Measurements from ENCODE around the gene CHD2.
A peak's percentile ranks its signal among the peaks of the same experiment; 100 is the strongest.

CHD2 gene

DNA sequence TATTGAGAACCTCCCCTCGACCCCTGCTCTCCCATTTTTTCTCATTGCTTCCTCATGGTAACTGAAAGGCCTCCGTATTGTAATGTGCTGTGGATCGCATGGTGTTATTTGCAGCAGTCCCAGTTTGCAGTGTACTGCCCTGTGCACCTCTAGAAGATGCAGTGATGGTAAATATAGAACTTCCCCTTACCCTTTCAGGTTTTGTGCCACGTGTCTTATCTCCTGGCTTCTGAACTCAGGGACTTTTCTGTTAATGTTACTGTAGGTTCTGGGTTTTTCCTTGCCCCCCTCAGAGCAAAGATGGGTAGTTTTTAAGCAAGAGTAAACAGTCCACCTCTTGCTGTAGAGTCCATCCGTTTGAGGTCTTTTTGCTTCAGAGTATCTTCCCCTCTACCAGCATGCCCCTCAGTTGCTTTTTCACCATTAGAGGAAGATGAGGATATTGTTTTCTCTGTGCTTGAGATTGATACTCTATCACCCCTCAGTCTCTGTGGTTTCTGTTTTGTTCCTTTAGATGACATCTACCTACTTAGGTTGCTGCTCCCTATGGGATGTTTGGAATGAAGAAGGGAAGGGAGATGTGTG lies 22.4 kb downstream of the CHD2 start:
- ATAC-seq (no peak), DNase-seq (no peak)
- peaks cover 75% of the 10 kb centered on the region for H3K4me1 Mint-ChIP-seq
- H3K27me3 Mint-ChIP-seq = no peaks in the 10 kb centered on the region
- H3K4me3 Mint-ChIP-seq = peak overlapping the region; percentile 32
- H3K9me3 Mint-ChIP-seq = no peaks in the 10 kb centered on the region
- peaks cover 61% of the 10 kb centered on the region for H3K36me3 Mint-ChIP-seq (ENCODE audit: low read depth)
- H3K27ac Mint-ChIP-seq = peak overlapping the region; percentile 85

DNA sequence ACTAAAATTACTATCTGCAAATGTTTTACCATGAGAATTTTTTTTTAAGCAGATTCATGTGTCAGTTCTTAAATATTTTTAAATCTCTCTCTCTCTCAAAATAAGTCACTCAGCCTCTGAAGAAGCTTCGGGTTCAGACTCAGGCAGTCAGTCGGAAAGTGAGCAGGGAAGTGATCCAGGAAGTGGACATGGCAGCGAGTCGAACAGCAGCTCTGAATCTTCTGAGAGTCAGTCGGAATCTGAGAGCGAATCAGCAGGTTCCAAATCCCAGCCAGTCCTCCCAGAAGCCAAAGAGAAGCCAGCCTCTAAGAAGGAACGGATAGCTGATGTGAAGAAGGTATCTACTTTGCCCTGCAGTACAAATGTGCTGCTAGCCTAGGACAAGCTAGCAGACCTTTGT lies 24.1 kb downstream of the CHD2 start:
- DNase-seq = no peak
- no peak overlapping the region for H3K4me3 Mint-ChIP-seq

DNA sequence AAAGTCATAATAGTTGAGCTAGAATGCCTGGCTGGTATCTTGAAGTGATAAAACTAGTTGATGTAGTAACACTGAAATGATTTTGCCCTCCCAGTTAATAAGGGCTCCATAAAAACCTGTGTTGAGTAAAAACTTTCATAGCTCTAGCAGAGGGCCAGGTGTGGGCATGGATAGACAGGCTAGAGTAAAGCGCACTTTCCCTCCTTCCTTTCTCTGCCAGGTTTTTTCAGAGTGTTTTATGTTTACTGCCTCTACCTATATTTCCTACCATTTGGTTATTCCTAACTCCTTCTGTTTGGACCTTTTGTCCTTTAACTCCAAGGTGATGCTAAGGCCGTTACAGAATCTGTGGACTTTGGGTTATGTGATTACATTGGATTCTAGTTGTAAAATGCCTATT lies 25.3 kb downstream of the CHD2 start:
- peaks cover 78% of the 10 kb centered on the region for H3K36me3 Mint-ChIP-seq (ENCODE audit: low read depth)

More for the DNA sequence above, 24.1 kb downstream of the CHD2 start:
- no peak for ATAC-seq
- Mint-ChIP-seq H3K4me1 (peaks cover 68% of the 10 kb centered on the region), H3K27ac (peak overlapping the region; percentile 85), H3K27me3 (no peaks in the 10 kb centered on the region), H3K36me3 (ENCODE audit: low read depth) (peaks cover 70% of the 10 kb centered on the region), H3K9me3 (no peaks in the 10 kb centered on the region)

DNA sequence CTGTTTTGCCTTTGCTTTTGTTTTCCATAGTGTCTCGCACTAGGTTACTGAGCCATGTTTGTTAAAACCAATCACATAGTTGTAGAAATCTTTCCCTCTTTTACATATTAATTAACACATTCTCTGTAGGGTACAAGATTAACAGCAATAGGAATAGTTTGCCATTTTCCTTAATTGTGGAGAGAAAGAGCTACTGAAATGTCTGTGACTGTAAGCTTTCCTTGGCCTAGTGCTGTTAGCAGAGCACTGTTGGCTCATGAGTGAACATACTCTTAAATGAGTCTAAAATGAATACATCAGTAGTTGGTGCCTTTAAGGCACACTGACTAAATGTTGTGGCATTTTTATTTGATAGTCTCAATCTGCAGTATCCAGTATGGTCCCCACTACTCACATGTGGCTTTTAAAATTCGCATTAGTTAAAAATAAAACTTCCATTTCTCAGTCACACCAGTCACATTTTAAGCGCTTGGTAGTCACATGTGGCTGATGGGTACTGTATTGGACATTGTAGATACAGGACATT lies 28.2 kb downstream of the CHD2 start:
- no peaks in the 10 kb centered on the region for H3K27me3 Mint-ChIP-seq
- H3K9me3 Mint-ChIP-seq = no peaks in the 10 kb centered on the region
- H3K27ac Mint-ChIP-seq = peak overlapping the region; percentile 40
- no peak overlapping the region for H3K4me3 Mint-ChIP-seq
- H3K4me1 Mint-ChIP-seq = peaks cover 31% of the 10 kb centered on the region
- H3K36me3 Mint-ChIP-seq (ENCODE audit: low read depth) = peaks cover 82% of the 10 kb centered on the region
- no peak for ATAC-seq
- no peak for DNase-seq

More for the DNA sequence above, 25.3 kb downstream of the CHD2 start:
- no peak for ATAC-seq
- no peak overlapping the region for H3K4me3 Mint-ChIP-seq
- DNase-seq = no peak
- H3K4me1 Mint-ChIP-seq = peaks cover 56% of the 10 kb centered on the region
- H3K27me3 Mint-ChIP-seq = no peaks in the 10 kb centered on the region
- H3K9me3 Mint-ChIP-seq = no peaks in the 10 kb centered on the region
- no peak overlapping the region for H3K27ac Mint-ChIP-seq

DNA sequence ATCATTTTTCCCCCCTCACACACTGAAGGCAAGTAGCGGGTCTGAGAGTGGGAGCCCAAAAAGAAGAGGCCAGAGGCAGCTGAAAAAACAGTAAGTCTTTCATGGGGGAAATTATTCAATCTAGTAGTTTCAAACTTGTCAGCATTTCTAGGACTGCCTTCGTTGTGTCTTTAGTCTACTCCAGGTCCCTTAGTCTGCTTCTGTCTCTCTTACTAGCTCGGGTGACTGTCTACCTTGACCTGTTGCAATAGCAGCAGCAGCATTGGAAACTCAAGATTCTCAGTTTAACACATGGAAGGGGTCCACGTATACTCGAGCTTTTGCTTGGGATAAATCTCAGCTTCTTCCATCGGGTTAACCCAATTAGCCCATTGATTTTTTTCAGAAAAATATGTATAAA lies 28.9 kb downstream of the CHD2 start:
- Mint-ChIP-seq H3K9me3 (no peaks in the 10 kb centered on the region), H3K36me3 (ENCODE audit: low read depth) (peaks cover 84% of the 10 kb centered on the region), H3K27ac (peak overlapping the region; percentile 40), H3K4me1 (peaks cover 31% of the 10 kb centered on the region), H3K4me3 (no peak overlapping the region), H3K27me3 (no peaks in the 10 kb centered on the region)
- ATAC-seq (no peak), DNase-seq (no peak)

DNA sequence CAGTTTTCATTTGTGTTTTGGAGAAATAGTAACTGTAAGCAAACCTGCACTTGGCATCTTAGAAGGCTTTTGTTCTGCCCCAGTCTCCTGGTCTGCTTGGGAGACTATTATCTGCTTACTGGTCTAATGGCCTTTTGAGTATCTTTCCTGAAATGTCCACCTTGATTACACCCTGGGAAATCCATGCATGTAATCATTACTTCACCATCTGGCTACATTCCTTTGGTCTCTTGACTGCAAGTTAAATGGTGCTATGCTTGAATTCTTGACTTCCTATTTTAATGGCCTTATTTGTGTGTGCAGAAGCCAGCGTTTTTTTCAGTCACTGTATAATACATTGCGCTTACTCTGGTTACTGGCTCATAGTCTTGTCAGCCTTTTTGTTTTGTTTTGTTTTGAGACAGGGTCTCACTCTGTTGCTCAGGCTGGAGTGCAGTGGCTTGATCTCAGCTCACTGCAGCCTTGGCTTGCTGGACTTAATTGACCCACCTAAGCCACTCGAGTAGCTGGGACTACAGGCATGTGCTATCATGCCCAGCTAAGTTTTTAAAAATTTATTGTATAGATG lies 30.0 kb downstream of the CHD2 start:
- Mint-ChIP-seq H3K27me3 (no peaks in the 10 kb centered on the region), H3K27ac (no peak overlapping the region), H3K36me3 (ENCODE audit: low read depth) (peaks cover 81% of the 10 kb centered on the region), H3K4me1 (peaks cover 31% of the 10 kb centered on the region), H3K4me3 (no peak overlapping the region), H3K9me3 (no peaks in the 10 kb centered on the region)
- no peak for ATAC-seq
- DNase-seq = no peak

DNA sequence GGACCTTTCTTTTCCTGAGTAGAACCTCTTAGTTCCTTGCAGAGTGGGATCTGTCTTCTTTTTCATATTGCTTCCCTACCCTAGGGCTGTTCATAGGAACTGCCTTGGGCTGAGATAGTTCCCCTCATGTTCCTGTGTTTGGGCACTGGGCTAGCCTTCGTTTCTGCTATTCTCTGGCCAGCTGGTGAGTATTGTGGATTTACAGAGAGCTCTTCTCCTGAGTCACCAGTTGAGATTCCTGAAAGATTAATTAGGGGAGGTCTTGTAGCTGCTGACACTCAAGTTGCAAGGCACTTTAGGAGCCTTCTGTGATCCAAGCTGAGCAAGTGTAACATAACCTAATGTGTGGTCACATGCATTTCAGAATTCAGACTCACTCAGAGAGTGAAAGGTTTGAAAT lies 30.7 kb downstream of the CHD2 start:
- no peak overlapping the region for H3K27ac Mint-ChIP-seq
- H3K4me1 Mint-ChIP-seq = peaks cover 34% of the 10 kb centered on the region

DNA sequence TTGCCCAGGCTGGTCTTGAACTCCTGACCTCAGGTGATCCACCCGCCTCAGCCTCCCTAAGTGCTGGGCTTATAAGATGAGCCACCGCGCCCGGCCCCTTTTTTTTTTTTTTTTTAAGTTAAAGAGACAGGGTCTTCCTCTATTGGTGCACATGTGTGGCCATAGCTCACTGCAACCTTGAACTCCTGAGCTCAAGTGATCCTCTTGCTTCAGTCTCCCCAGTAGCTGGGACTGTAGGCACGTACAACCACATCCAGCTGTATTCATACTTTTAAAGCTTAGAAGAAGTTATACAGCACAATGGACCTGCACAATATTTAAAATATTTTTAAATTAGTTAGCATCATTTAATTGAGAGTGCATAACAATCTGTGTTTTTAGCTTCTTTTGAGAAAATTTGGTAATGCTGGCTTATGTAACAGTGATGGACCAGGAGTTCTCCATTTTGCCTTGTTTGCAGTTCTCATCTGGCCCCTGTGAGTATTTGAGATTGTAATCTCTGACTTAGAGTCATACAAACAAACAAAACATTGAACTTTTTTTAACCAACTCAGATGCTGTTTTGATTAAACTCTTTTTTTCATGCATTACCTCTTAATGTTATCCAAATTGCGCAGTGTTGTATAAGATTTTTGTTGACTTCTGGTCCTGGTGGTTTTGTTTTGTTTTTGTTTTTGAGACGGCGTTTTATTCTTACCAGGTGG lies 33.0 kb downstream of the CHD2 start:
- Mint-ChIP-seq H3K9me3 (no peaks in the 10 kb centered on the region), H3K4me3 (no peak overlapping the region), H3K4me1 (peaks cover 34% of the 10 kb centered on the region), H3K27ac (peak overlapping the region; percentile 35), H3K36me3 (ENCODE audit: low read depth) (peaks cover 77% of the 10 kb centered on the region), H3K27me3 (no peaks in the 10 kb centered on the region)
- DNase-seq (no peak), ATAC-seq (no peak)

More for the DNA sequence above, 30.7 kb downstream of the CHD2 start:
- H3K36me3 Mint-ChIP-seq (ENCODE audit: low read depth) = peaks cover 82% of the 10 kb centered on the region
- no peaks in the 10 kb centered on the region for H3K27me3 Mint-ChIP-seq
- DNase-seq (no peak), ATAC-seq (no peak)
- H3K9me3 Mint-ChIP-seq = no peaks in the 10 kb centered on the region
- no peak overlapping the region for H3K4me3 Mint-ChIP-seq

DNA sequence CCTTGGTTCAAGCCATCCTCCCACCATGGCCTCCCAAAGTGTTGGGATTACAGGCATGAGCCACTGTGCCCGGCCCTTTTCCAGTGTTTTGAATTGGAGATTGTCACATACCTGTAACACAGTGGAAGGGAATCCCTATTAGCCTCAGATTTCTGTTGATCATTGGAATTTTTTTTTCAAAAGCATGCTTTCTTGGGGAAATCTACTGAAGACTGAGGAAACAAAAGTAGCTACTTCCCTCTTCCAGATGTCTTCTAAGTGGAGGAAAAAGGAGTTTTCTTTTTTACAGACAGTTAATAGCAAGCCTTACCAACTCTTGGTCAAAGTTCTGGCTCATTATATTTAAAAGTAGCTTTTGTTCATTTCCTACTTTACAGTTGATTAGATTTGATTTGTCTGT lies 33.7 kb downstream of the CHD2 start:
- ATAC-seq (no peak), DNase-seq (no peak)
- Mint-ChIP-seq H3K36me3 (ENCODE audit: low read depth) (peaks cover 75% of the 10 kb centered on the region), H3K4me3 (no peak overlapping the region), H3K27me3 (no peaks in the 10 kb centered on the region), H3K4me1 (peaks cover 35% of the 10 kb centered on the region), H3K9me3 (no peaks in the 10 kb centered on the region), H3K27ac (peak overlapping the region; percentile 35)

DNA sequence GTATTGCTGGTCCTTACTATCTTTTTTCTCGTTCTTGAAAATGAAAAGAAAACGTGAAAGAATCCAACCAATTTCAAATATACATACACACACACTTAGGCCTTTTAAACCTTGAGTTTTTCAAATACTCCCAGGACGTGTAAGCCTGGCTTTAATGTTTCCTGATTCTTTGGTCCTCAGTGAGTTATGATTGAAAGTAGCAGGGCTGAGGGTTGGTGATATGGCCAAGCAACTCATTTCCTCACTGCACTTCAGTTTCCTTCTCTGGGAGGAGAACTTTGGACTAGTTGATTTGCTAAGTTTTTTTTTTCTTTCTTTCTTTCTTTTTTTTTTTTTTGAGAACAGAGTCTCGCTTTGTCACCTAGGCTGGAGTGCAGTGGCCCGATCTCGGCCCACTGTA lies 34.6 kb downstream of the CHD2 start:
- Mint-ChIP-seq H3K27ac (no peak overlapping the region), H3K4me1 (peaks cover 34% of the 10 kb centered on the region), H3K4me3 (no peak overlapping the region), H3K36me3 (ENCODE audit: low read depth) (peaks cover 74% of the 10 kb centered on the region), H3K27me3 (no peaks in the 10 kb centered on the region), H3K9me3 (no peaks in the 10 kb centered on the region)
- no peak for DNase-seq
- ATAC-seq = no peak

DNA sequence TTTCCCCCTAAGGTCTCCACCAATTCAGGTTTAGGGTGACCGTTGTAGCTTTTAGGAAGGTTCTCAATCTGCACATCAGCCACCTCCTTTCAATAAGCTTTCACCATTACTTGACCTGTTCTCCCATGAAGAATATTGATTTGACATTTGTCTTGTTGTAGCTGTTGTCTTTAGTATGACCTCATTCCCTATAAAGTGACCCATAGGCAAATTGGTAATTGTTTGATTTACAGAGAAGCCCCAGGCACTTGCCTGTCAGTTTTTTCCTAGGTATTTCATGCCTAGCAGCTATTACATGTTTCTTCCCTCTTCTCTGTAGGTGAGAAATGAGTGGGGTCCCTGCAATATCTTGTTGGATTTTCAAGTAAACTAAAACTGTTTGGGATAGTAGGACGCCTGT lies 36.0 kb downstream of the CHD2 start:
- no peak overlapping the region for H3K4me3 Mint-ChIP-seq
- no peaks in the 10 kb centered on the region for H3K9me3 Mint-ChIP-seq
- DNase-seq (no peak), ATAC-seq (no peak)
- H3K4me1 Mint-ChIP-seq = peaks cover 32% of the 10 kb centered on the region
- H3K27me3 Mint-ChIP-seq = no peaks in the 10 kb centered on the region
- H3K36me3 Mint-ChIP-seq (ENCODE audit: low read depth) = peaks cover 72% of the 10 kb centered on the region
- H3K27ac Mint-ChIP-seq = peak overlapping the region; percentile 57

DNA sequence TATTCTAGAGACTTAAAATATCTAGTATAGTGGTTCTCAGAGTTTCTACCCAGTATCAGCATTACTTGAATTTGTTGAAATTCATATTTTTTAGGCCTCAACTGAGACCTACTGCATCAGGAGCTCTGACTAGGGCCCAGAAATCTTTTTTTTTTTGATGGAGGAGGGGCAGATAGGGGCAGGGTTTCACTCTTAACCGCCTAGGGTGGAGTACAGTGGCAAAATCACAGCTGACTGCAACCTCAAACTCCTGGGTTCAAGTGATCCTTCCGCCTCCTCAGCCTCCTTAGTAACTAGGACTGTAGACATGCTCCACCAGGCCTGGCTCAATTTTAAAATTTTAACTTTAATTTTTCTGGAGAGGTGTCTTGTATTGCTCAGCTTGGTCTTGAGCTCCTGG lies 36.6 kb downstream of the CHD2 start:
- peaks cover 34% of the 10 kb centered on the region for H3K4me1 Mint-ChIP-seq
- peaks cover 73% of the 10 kb centered on the region for H3K36me3 Mint-ChIP-seq (ENCODE audit: low read depth)
- no peak overlapping the region for H3K4me3 Mint-ChIP-seq
- H3K27ac Mint-ChIP-seq = peak overlapping the region; percentile 57
- no peaks in the 10 kb centered on the region for H3K27me3 Mint-ChIP-seq
- DNase-seq (no peak), ATAC-seq (no peak)
- no peaks in the 10 kb centered on the region for H3K9me3 Mint-ChIP-seq

DNA sequence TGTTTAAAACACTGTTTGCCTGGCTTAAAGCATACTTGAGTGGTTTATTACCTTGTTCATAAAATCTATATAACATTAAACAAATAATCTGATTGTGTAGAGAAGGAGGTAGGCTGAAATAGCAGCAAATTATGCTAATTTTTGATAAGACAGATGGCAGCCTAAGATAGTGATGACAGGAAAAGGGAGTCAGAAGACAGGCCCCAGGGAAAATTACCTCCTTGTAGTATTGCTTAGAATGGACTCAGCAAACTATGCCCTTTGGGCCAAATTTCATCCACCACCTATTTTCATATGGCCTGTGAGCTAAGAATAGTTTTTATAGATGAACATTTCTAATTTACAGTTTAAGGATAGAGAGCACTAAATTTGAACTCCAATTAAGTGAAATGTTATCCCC lies 37.8 kb downstream of the CHD2 start:
- H3K4me3 Mint-ChIP-seq = no peak overlapping the region
- H3K4me1 Mint-ChIP-seq = peaks cover 37% of the 10 kb centered on the region
- no peak for ATAC-seq
- no peaks in the 10 kb centered on the region for H3K27me3 Mint-ChIP-seq
- no peak overlapping the region for H3K27ac Mint-ChIP-seq
- no peaks in the 10 kb centered on the region for H3K9me3 Mint-ChIP-seq
- H3K36me3 Mint-ChIP-seq (ENCODE audit: low read depth) = peaks cover 78% of the 10 kb centered on the region
- no peak for DNase-seq

DNA sequence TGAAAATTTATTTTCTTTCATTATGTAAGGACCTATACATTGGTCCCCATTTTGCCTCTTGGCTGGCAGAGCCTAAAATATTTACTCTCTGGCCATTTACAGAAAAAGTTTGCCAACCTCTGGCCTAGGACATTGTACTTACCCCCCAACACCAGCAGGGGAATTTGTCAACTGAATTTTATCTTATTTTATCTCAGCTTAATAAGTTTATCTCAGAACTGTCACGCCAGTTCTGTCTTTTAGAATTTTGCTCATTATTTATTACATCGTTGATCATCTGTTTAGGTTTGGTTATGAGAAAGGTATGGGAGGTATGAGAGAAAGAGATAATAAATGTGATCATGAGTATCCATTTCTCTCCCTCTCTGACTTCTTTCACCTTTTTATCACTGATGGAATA lies 38.3 kb downstream of the CHD2 start:
- Mint-ChIP-seq H3K27ac (no peak overlapping the region), H3K9me3 (no peaks in the 10 kb centered on the region), H3K27me3 (no peaks in the 10 kb centered on the region), H3K4me1 (peaks cover 35% of the 10 kb centered on the region), H3K4me3 (no peak overlapping the region), H3K36me3 (ENCODE audit: low read depth) (peaks cover 80% of the 10 kb centered on the region)
- DNase-seq = no peak
- ATAC-seq = no peak

DNA sequence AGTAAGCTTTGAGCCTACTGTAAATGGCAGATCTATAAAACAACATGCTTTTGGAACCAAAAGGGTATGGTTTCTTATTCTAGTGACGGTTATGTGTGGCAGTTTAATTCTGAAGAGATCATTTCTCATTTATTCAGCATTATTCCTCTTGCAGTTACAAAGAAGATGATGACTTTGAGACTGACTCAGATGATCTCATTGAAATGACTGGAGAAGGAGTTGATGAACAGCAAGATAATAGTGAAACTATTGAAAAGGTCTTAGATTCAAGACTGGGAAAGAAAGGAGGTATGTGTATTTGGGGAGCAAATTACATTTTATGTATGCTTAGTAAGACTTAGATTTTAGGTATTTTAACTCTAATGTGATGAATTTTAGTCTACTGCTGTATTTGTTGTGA lies 41.5 kb downstream of the CHD2 start:
- H3K4me3 Mint-ChIP-seq = no peak overlapping the region
- no peaks in the 10 kb centered on the region for H3K9me3 Mint-ChIP-seq
- H3K27ac Mint-ChIP-seq = peak overlapping the region; percentile 55
- H3K27me3 Mint-ChIP-seq = no peaks in the 10 kb centered on the region
- ATAC-seq (peak; percentile 46), DNase-seq (no peak)
- peaks cover 12% of the 10 kb centered on the region for H3K4me1 Mint-ChIP-seq
- H3K36me3 Mint-ChIP-seq (ENCODE audit: low read depth) = peaks cover 83% of the 10 kb centered on the region

Data from activated naive CD8-positive, alpha-beta T cell treated with anti-CD3 and anti-CD28 coated beads, Interleukin-2, amount 50 U/mL, for 24 hours (primary cell).